SK-MEL-5 (cell line): ENCODE measurements around the gene FNDC8. TPM values are rescaled to one million over a fixed set of nuclear protein-coding genes. Genes with fewer than 3 reads are reported as not detected.

Experiments
- DNase-seq: peaks from one replicate; pipeline ENCODE4 v3.0.0-alpha.2; 2016; ENCODE audit warnings: low read depth, low spot score
- in situ Hi-C: cut with HindIII; loops from 2 replicates; pipeline ENCODE4 v1.10.0; 2016; ENCODE audit warnings: low sequenced_read_pairs, high pct_unique_total_duplicates, low pct_unique_long_range_greater_than_20kb
- polyA plus RNA-seq, 2 experiments: library from polyadenylated mRNA; depleted of rRNA; stranded (reverse); fragments of >200 nt; gene quantifications; 2 replicates each; pipeline ENCODE4 v1.2.3, GENCODE V29; 2015
- total RNA-seq: library from RNA; depleted of rRNA; stranded (reverse); fragments of >200 nt; shearing (Covaris generic); gene quantifications from 2 replicates; pipeline ENCODE4 v1.2.3, GENCODE V29; 2014; rRNA removed

The FNDC8 gene
- not detected in 2 replicates for total RNA-seq
- not detected in 2 replicates for polyA plus RNA-seq (2015; cell fraction: cytosol; rRNA removed)
- polyA plus RNA-seq (2015; cell fraction: nucleus; rRNA removed), result not detected in 2 replicates

DNA sequence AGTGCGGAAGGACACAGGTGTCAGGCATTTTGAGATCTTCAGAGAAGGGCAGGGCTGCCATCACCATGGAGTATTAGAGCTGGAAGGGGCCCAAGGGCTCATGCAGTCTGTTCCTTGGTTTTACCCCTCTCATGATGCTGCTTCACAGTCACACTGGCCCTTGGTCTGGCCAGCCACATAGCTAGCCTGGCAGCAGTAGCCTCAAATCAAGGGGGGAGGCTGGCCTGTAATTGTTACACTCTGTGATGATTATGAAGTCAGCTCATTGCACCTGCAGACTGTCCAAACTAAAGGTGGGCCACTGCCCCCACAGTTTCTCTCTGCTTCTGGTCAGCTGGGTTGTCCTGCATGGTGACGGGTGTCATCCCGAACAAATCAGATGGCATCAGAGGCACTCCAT, at the start of gene FNDC8:
Gene FNDC8 (plus strand): TSS at position 301 of the 400 bp plus-strand sequence. CDS start 79 bp downstream, at position 380.
- in situ Hi-C loops, result no loop called here
- DNase-seq, result no peak

DNA sequence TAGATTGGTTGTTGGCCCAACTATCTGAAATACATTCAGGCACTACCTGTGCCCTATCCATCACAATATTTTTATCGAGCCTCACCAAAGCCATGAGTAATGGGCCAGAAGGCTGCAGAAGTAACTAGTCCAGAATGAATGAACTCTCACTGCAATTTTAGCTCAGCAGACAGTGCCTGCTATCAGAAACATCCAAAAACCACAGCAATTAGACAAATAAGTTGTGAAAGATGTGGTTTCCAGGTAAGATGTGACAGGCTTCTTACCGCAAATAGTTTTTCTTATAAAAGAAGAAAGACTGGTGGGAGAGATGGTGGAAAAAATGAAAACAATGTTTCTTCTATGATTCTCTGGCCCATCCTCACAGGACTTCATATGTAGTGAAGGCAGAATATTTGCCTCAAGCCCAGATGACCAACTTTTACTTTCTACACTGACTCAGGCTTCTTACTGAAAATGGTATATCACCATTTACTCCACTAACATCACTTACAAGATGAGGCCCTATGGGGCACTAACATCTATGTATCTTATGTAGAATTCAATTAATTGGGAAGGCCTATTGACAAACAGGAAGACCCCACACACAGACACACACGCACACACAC, 48.1 kb upstream of the FNDC8 start:
- in situ Hi-C loops, result no loop called here
- no peak for DNase-seq

DNA sequence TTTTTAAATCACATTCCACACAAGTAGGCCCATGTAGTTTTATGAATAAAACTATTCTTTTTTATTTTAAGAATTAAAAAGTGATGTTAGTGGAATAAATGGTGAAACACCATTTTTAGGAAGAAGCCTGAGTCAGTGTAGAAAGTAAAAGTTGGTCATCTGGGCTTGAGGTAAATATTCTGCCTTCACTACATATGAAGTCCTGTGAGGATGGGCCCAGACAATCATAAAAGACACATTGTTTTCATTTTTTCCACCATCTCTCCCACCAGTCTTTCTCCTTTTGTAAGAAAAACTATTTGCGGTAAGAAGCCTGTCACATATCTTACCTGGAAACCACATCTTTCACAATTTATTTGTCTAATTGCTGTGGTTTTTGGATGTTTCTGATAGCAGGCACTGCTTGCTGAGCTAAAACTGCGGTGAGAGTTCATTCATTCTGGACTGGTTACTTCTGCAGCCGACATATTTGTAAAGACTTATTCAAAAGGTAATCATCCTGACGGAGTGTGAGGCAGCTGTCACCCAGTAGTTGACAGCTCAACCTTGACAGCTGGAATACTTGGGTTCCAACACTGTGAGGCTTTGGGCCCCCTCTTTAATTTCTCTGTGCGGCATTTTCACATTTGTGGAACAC, 47.3 kb upstream of the FNDC8 start:
- in situ Hi-C loops, result no loop called here
- no peak for DNase-seq

DNA sequence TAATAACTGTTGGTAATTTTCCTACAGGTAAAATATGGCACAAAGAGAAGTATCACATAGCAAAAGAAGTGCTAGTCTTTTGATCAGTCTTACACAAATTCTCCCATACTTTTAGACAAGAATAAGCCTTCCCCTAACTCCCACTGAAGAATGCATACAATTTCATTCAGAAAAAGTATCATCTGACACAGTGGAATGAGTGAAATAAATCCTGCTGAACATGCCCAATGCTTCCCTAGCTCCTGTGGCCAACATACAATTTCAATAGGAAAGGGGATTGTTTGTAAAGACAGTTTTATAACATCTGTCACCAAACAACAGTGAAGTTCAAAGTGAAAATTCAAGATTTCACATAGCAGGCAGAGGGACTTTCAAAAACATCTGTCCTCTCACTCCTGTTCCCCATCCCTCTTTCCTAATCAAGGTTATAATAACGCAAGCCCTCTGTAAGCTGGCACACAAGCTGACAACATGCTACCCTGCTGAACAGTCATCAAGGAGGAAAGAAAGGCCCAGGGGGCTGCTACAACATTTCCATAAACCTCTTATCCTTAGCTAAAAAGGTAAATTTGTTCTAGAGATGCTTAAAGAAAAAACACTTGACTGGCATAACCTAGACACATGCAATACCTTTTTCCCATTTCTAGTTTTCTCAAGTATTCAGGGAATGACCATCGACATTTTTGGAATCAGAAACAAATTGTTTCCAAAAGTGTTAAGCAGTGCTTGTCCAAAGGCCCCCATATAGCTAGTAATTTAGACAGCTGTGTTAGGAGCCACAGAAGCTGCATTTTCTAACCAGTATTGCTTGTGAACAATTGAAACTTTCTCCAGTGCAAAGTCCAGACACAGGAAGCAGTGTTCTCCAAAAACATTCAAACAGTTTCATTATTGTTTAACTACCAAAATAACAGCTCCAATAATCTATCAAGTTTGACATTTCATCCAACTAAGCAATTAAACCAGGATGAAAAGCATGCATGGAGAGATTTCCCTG, 46.4 kb upstream of the FNDC8 start:
- DNase-seq, result peak; percentile 85
- in situ Hi-C loops, result no loop called here

DNA sequence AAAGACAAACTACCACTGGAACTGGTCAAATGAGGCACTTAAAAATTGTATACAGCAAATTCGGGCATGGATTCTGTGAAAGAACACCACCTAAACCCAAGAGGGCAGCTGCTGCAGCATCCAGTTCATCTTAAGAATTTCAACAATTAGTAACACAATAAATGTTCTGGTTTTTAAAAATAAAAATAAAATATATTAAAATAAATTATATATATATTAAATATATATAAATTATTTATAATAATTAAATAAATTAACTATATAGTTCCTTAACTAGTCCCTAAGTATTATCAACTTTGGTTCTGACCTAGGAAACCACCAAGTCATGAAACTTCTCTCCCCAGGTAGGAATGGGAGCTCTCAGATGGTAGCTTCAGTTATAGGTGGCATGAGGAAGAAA, 44.5 kb upstream of the FNDC8 start:
- DNase-seq, result no peak
- in situ Hi-C loops, result no loop called here

DNA sequence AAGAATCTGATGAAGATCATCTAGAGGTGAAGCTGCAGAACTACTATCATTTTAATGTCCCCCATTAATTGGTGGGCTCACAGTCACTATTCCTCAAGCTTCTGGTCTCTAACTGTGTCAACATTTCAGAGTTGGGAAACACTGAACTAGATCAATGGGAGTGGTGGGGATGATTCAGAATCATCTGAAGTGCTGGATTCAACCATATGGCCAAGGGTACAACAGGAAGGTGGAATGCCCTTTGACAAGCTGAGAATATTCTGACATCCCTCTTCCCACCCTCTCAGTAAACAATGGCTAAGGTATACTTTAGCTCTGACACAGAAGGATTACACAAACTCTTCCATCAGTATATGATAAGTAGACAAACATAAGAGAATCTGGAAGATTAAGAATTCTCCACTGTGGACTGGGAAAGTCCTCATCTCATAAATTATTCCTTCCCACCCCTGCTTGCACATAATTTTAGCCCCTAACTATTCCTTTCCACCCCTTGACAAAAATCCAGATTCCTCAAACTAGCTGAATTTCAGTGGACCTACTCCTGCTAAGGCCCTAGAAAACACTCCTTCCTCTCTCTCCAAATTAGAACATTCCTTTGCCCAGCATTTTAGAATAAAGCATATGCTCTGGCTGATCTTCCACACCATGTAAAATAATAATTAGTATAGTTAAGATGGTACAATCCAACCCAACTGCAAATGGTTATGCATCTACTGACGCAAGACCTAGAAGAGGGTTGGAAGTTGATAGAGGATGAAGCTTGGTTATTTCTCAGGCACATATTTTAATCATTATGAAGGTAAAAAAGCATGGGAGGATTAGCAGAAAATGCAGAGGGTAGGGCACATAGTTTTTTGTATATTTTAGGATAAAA, 41.6 kb upstream of the FNDC8 start:
- in situ Hi-C loops, result no loop called here
- no peak for DNase-seq

DNA sequence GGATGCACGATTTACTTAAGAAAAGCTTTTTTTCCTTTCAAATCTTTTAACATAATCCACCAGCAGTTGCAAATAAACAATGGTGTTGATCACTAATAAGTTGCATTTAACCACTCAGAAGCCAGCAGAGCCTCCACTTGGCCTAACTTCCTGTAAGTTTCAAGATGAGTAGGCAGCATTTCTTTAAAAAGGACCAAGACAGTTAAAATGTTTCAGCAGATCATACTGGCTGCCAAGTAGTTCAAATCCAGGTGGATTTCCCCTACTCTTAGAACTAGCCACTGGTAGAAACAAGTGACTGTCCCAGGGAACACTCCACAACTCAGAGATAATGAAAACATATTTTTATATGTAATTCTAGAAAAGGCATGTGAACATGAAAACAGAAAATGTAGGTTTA, 40.9 kb upstream of the FNDC8 start:
- no peak for DNase-seq
- in situ Hi-C loops, result no loop called here

DNA sequence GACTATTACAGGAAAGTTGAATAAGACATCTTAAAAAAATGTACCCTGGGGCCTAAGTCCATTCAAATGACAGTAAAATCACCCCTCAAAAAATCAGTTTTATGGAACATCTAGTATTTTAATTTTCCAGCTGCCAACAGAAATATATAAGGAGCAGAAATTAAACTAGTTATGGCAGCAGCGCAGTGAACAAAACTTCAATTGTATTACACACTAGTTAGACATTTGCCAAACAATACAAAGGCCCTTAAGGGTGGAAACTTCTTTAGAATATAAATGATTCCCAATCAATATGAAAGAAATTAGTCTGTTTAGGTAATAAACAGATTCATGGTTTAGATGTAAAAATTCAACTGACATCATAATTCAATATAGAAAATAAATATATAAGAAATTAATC, 39.8 kb upstream of the FNDC8 start:
- in situ Hi-C loops, result no loop called here
- no peak for DNase-seq

DNA sequence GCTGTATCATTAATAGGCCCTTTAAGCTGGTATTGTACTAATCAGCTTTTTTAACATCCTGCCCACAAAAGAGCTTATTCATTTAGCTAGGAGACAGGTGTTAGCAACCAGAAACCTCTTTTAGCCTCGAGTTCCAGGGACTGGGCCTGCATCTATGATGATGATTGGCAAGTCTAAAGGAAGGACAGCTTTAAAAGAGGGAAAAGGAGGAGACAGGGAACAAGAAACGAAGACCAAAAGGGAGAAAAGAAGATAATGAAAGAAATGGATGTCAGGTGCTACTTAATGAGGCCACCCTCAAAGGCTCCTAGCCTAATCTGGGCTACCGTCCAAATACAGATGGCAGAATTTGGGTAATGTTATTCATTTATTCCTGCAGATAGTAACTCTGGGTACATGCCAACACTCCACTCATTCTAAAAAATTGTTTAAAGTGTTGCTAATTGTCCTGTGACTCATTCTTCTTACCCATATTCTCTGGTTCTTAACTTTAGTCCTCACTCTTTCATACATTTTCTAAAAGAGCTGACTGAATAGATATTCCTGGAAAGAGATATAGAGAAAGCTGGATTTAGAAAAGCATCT, 39.2 kb upstream of the FNDC8 start:
- no peak for DNase-seq
- in situ Hi-C loops, result no loop called here

DNA sequence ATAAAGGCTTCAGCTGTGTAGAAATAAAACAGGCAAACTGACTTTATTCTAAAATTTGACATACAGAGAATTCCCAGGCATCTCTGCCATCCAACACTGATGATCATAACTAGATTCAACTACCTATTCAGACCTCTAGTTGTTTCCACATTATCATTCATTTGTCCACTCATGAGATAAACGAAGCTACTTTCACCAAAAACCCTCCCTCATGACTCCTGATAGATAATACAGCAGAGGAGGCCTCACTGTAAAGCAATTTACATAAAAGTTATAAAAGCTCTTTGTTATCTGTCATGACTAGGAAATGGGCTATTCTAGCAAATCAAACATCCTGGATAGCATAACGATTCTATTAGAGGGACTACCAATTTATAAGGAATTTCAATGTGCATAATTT, 38.3 kb upstream of the FNDC8 start:
- in situ Hi-C loops, result no loop called here
- DNase-seq, result no peak

DNA sequence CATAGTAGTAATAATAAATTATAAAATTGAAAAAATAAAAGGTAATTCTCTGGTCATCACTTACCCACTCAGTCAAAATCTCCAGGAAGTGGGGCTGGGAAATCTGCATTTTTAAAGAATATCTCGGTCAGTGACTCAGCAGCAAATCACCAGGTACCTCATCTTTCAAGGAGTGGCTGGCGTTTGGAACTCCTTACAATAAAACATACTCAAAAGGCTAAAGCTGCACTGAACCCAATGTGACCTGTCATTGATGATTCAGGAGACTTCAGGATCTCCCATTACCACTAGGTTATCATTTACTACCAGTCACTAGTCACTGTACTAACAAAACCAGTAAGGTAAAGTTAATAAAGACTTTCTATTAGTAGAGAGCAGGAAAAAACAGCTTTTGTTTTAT, 36.4 kb upstream of the FNDC8 start:
- in situ Hi-C loops, result no loop called here
- DNase-seq, result no peak

DNA sequence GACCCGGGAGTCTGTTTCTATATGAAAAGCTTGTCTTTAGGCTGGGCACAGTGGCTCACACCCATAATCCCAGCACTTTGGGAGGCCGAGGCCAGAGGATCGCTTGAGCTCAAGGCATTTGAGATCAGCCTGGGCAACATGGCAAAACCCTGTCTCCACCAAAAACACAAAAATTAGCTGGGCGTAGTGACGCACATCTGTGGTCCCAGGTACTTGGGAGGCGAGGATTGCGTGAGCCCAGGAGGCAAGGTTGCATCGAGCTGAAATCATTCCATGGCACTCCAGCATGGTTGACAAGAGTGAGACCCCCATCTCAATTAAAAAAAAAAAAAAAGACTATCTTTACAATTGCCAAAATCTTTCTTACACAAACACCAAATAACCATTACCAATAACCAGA, 35.3 kb upstream of the FNDC8 start:
- in situ Hi-C loops, result no loop called here
- no peak for DNase-seq

DNA sequence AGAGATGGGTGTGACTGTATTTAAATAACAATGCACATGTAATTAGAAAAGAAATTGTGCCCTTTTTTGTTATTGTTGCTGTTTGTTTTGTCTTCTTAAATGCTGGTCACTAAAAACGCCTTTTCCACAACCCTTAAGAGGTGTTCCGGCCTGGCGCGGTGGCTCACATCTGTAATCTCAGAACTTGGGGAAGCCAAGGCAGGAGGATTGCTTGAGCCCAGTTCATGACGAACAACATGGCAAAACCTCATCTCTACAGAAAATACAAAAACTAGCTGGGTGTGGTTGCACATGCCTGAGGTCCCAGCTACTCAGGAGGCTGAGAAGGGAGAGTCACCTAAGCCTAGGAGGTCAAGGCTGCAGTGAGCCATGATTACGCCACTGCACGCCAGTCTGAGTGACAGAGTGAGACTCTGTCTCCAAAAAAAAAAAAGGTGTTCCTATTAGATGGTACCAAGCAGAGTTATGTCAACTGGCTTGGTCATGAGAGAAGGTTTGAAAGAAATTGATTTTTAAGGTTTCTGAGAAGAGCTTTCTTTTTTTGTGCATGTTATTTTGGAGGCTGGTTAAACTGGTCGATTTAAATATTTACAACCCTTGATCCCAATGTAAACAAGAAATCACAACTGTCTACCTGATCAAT, 34.4 kb upstream of the FNDC8 start:
- no peak for DNase-seq
- in situ Hi-C loops, result no loop called here

DNA sequence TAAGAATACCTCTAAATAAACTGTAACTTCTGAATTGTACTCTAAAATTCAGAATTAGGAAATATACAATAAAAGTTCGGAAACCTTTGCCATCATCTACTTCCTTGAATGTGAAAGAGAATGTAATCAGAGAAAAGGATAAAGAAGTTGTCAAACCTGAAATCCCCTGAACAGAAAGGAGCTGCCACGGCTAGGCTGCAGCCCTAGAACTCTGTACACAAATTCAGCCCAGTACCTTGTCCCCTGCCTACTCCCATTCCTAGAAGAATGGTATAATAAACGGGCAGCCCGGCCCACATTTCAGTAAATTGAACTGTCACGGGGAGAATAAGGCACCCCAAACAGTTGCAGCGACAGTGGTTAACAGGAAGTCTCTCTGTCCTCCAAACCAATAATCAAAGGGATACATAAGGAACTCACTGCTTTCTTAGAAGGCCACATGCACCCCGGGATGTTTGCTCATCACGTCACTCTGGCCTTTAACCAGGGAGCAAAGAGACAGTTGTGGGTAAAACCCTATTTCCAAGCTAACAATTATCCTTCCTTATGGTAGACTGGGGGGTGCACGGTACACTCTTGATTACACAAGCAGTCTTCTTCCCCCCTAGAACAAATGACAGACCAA, 33.6 kb upstream of the FNDC8 start:
- in situ Hi-C loops, result no loop called here
- no peak for DNase-seq

DNA sequence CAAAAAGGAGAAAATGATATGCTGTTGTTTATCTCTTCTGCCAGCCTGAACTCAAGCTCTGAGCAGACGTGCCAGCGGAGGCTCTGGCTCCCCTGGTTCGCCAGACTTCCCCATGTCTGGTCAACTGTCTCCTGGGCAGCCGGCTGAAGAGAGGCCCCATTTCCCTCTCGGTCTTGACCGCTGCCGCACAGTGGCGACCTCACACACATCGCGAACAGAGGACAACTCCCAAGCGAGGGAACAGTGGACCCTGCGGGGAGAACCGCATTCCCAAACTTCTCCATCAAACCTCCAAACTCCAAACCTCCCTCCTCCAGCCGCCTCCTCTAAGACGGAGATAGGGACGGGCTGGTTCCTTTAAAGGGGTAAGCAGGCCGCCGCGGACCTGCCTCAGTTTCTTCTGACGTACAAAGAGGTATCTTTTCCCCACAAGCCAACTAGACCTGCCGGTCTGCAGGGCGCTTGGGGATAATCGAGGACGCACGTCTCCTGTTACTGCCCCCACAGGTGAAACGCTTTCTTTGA, 33.0 kb upstream of the FNDC8 start:
- peak; percentile 18 for DNase-seq
- in situ Hi-C loops, result no loop called here
